Measurements from ENCODE around the gene SCAMP3.

DNA sequence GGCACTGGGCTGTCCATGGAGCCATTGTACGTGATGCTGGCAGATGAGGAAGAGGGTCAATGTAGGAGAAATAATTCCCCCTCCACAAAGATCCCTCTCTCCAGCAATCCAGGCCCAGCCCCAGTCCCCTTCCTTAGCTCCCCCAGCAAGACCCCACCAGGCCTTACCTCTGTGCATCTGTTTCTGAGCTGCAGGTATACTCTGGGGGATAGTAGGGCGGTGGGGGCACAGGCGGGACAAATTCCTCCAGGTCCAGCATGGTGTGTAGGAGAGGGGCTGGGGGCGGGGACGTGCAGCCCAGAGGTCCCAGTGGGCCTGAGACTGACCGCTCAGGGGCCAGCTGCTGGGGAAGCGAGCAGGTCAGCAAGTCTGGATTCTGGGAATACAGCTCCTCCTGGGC is 10.6 kb downstream of the SCAMP3 start:
- TF ChIP-seq, protein P1, sequence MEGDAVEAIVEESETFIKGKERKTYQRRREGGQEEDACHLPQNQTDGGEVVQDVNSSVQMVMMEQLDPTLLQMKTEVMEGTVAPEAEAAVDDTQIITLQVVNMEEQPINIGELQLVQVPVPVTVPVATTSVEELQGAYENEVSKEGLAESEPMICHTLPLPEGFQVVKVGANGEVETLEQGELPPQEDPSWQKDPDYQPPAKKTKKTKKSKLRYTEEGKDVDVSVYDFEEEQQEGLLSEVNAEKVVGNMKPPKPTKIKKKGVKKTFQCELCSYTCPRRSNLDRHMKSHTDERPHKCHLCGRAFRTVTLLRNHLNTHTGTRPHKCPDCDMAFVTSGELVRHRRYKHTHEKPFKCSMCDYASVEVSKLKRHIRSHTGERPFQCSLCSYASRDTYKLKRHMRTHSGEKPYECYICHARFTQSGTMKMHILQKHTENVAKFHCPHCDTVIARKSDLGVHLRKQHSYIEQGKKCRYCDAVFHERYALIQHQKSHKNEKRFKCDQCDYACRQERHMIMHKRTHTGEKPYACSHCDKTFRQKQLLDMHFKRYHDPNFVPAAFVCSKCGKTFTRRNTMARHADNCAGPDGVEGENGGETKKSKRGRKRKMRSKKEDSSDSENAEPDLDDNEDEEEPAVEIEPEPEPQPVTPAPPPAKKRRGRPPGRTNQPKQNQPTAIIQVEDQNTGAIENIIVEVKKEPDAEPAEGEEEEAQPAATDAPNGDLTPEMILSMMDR (IDR thresholded peaks at IDR 0.05): no peak
- no peak for TF ChIP-seq ZFX (IDR thresholded peaks at IDR 0.05; ENCODE audit: borderline replicate concordance)

Measured in 22Rv1 (cell line).